Measurements from ENCODE around the gene KLRD1.

DNA sequence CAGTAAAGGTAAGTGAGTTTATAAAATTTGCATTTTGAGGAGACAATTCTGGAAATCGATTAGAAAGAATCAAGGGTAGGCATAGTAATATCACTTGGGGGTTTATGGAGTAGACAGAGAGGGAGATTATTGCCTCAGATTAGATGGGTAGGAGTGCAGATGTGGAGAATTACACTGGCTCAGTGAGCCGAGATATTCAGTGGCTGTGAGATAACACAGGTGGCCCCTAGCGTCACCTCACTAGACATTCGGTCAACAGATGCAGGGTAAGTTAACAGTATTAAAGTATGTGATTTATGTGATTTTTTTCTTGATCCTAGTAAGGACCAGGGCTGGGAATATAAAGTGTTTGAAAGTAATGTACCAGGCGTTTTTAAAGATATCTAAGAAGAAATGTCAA is 39.6 kb upstream of the KLRD1 start:
- TF ChIP-seq, protein P1, sequence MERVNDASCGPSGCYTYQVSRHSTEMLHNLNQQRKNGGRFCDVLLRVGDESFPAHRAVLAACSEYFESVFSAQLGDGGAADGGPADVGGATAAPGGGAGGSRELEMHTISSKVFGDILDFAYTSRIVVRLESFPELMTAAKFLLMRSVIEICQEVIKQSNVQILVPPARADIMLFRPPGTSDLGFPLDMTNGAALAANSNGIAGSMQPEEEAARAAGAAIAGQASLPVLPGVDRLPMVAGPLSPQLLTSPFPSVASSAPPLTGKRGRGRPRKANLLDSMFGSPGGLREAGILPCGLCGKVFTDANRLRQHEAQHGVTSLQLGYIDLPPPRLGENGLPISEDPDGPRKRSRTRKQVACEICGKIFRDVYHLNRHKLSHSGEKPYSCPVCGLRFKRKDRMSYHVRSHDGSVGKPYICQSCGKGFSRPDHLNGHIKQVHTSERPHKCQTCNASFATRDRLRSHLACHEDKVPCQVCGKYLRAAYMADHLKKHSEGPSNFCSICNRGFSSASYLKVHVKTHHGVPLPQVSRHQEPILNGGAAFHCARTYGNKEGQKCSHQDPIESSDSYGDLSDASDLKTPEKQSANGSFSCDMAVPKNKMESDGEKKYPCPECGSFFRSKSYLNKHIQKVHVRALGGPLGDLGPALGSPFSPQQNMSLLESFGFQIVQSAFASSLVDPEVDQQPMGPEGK (CRISPR knock-in tag; IDR thresholded peaks at IDR 0.05; ENCODE audit: borderline replicate concordance), result no peak
- TF ChIP-seq, protein P2, sequence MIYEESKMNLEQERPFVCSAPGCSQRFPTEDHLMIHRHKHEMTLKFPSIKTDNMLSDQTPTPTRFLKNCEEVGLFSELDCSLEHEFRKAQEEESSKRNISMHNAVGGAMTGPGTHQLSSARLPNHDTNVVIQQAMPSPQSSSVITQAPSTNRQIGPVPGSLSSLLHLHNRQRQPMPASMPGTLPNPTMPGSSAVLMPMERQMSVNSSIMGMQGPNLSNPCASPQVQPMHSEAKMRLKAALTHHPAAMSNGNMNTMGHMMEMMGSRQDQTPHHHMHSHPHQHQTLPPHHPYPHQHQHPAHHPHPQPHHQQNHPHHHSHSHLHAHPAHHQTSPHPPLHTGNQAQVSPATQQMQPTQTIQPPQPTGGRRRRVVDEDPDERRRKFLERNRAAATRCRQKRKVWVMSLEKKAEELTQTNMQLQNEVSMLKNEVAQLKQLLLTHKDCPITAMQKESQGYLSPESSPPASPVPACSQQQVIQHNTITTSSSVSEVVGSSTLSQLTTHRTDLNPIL (CRISPR knock-in tag; IDR thresholded peaks at IDR 0.05; ENCODE audit: low read depth), result no peak
- no peak for TF ChIP-seq TOX (CRISPR knock-in tag; IDR thresholded peaks at IDR 0.05; ENCODE audit: borderline replicate concordance)
